HUES6 (cell line): ENCODE measurements around the gene PERCC1.
"Not testable (repeated sequence)": the region's sequence is repeated elsewhere in the genome, so short reads cannot be mapped to it uniquely, and the experiment has no call there.

Source experiments
- H3K27ac ChIP-seq: 2 replicates; pipeline ENCODE4 v1.7.0; 2013; ENCODE audit warnings: low read depth, mild to moderate bottlenecking, low read length, inconsistent platforms
- H3K27me3 ChIP-seq: 2 replicates; pipeline ENCODE4 v1.6.1; 2013; ENCODE audit warnings: low read length; ENCODE audit not compliant: control insufficient read depth, insufficient read depth
- H3K36me3 ChIP-seq: 2 replicates; pipeline ENCODE4 v1.6.1; 2013; ENCODE audit warnings: low read length; ENCODE audit not compliant: control insufficient read depth, insufficient read depth
- H3K4me1 ChIP-seq: 2 replicates; pipeline ENCODE4 v1.6.1; 2013; ENCODE audit warnings: low read length; ENCODE audit not compliant: control insufficient read depth, insufficient read depth
- H3K4me3 ChIP-seq: 2 replicates; pipeline ENCODE4 v1.5.1; 2013; ENCODE audit warnings: low read depth, low read length
- H3K9ac ChIP-seq: one replicate; pipeline ENCODE4 v1.6.1; 2013; ENCODE audit warnings: mild to moderate bottlenecking, low read length
- H3K9me3 ChIP-seq: 2 replicates; pipeline ENCODE4 v1.6.1; 2013; ENCODE audit warnings: low read depth, low read length; ENCODE audit not compliant: control insufficient read depth, insufficient read depth

The PERCC1 gene

DNA sequence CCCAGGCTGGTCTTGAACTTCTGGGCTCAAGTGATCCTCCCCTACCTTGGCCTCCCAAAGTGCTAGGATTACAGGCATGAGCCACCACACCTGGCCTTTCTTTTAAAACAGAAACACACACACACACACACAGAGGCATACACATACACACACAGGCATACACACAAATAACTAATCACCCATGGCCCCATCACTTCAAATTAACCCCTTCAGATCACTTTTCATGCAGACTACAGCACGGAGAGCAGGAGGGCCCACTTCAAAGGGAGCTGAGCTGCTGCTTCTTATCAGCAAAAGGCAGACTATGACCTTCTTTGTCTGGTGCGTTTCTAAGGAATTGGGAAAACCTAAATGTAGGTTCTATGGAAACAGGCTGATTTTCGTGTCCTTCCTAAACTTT lies 42.1 kb downstream of the PERCC1 start:
- Histone ChIP-seq H3K27ac (no peak overlapping the region), H3K4me1 (peaks cover 4% of the 10 kb centered on the region; the same call in 1 of the 2 replicates), H3K9me3 (peaks cover 7% of the 10 kb centered on the region; the same call in 1 of the 2 replicates), H3K9ac (no peak overlapping the region), H3K4me3 (no peak overlapping the region), H3K27me3 (no peaks in the 10 kb centered on the region), H3K36me3 (no peaks in the 10 kb centered on the region)

DNA sequence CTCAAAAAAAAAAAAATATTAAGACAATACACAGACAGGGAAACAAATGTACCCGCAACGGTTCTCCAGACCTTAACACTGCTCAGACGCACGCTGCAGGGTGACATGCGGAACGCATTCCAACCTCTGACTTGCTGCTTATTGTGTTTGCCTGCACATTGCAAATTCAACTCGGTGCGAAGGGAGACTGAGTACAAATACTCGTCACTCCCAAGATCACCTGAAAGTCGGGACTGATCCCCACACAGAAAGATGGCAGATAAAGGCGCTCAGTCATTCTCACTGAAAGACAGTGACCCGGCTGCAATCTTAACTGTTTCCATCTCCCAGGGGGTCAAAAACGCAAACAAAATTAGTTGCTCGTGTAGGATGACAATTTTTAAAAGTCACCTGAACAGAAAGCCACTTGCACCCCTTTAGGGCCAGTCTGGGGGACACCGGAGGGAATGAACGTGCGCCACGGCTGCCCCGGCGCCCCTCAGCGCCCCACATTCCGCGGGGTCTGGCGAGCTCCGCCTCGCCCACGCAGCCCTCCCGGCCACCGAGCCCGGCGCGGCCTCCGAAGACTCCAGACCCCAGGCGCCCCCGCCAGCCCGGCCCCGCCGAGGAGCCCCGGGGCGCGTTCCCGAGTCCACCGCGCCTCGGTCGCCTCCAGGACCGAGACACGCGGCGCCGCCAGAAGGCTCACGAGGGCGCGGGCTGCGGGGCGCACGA lies 43.4 kb downstream of the PERCC1 start:
- H3K36me3 ChIP-seq, result no peaks in the 10 kb centered on the region
- H3K27me3 ChIP-seq, result no peaks in the 10 kb centered on the region
- peaks cover 4% of the 10 kb centered on the region; the same call in 1 of the 2 replicates for H3K4me1 ChIP-seq
- H3K9ac ChIP-seq, result peak overlapping the region; percentile 80
- H3K4me3 ChIP-seq, result peak overlapping the region; percentile 79
- no peak overlapping the region for H3K27ac ChIP-seq
- peaks cover 12% of the 10 kb centered on the region for H3K9me3 ChIP-seq

GRCh38 chr16:1474796-1475551 lies 44.1 kb downstream of the PERCC1 start, which contains the start of gene CLCN7:
Gene CLCN7 (minus strand): TSS chr16:1475028. CDS start chr16:1474974, 54 bp downstream.
- Histone ChIP-seq H3K27ac (peak within 1 kb of the TSS; percentile 88), H3K4me1 (peaks cover 4% of the 10 kb centered on the region; the same call in 1 of the 2 replicates), H3K9ac (peak within 1 kb of the TSS; percentile 80), H3K27me3 (no peaks in the 10 kb centered on the region), H3K36me3 (no peaks in the 10 kb centered on the region), H3K9me3 (peaks cover 12% of the 10 kb centered on the region), H3K4me3 (peak within 1 kb of the TSS; percentile 79)

DNA sequence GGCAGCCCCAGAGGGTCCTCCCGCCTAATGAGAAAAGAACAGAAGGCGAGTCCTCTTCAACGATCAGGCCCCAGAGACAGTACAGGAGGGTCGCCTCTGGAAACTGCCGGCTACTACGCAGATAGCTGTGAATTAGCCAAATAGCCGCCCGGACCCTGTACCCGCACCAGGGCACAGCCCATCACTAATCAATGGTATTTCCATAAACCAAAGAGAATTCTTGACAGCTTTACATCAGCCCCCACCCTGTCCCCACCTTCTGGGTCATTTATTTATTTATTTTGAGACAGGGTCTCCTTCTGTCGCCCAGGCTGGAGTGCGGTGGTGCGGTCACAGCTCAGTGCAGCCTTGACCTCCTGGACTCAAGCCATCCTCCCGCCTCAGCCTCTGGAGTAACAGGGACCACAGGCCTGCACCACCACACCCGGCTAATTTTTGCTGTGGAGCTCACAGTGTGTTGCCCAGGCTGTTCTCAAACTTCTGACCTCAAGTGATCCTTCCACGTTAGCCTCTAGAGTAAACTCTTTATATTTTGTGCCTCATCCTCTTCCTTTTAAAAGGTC lies 44.8 kb downstream of the PERCC1 start:
- peak overlapping the region; percentile 88; the same call in 1 of the 2 replicates for H3K27ac ChIP-seq
- peak overlapping the region; percentile 80 for H3K9ac ChIP-seq
- H3K36me3 ChIP-seq, result no peaks in the 10 kb centered on the region
- H3K27me3 ChIP-seq, result no peaks in the 10 kb centered on the region
- peak overlapping the region; percentile 79 for H3K4me3 ChIP-seq
- H3K9me3 ChIP-seq, result peaks cover 12% of the 10 kb centered on the region
- peaks cover 4% of the 10 kb centered on the region; the same call in 1 of the 2 replicates for H3K4me1 ChIP-seq

GRCh38 chr16:1477033-1477432 lies 46.2 kb downstream of the PERCC1 start:
- H3K9me3 ChIP-seq, result peaks cover 12% of the 10 kb centered on the region
- H3K4me3 ChIP-seq, result no peak overlapping the region
- H3K27ac ChIP-seq, result no peak overlapping the region
- no peaks in the 10 kb centered on the region for H3K36me3 ChIP-seq
- peaks cover 4% of the 10 kb centered on the region; the same call in 1 of the 2 replicates for H3K4me1 ChIP-seq
- H3K9ac ChIP-seq, result no peak overlapping the region
- peaks cover 3% of the 10 kb centered on the region; the same call in 1 of the 2 replicates for H3K27me3 ChIP-seq

DNA sequence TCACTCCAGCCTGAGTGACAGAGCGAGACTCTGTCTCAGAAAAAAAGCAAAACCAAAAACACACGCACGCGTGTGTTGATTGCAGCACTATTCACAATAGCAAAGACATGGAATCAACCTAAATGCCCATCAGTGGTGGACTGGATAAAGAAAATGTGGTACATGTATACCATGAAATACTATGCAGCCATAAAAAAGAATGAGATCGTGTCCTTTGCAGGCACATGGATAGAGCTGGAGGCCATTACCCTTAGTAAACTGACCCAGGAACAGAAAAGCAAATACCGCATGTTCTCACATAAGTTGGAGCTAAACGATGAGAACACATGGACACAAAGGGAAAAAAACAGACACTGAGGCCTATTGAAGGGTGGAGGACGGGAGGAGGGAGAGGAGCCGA lies 48.1 kb downstream of the PERCC1 start:
- Histone ChIP-seq H3K9me3 (peaks cover 12% of the 10 kb centered on the region), H3K27me3 (peaks cover 15% of the 10 kb centered on the region; the same call in 1 of the 2 replicates)
- H3K4me1 ChIP-seq, H3K9ac ChIP-seq, H3K36me3 ChIP-seq, H3K4me3 ChIP-seq, H3K27ac ChIP-seq: not testable (repeated sequence)

DNA sequence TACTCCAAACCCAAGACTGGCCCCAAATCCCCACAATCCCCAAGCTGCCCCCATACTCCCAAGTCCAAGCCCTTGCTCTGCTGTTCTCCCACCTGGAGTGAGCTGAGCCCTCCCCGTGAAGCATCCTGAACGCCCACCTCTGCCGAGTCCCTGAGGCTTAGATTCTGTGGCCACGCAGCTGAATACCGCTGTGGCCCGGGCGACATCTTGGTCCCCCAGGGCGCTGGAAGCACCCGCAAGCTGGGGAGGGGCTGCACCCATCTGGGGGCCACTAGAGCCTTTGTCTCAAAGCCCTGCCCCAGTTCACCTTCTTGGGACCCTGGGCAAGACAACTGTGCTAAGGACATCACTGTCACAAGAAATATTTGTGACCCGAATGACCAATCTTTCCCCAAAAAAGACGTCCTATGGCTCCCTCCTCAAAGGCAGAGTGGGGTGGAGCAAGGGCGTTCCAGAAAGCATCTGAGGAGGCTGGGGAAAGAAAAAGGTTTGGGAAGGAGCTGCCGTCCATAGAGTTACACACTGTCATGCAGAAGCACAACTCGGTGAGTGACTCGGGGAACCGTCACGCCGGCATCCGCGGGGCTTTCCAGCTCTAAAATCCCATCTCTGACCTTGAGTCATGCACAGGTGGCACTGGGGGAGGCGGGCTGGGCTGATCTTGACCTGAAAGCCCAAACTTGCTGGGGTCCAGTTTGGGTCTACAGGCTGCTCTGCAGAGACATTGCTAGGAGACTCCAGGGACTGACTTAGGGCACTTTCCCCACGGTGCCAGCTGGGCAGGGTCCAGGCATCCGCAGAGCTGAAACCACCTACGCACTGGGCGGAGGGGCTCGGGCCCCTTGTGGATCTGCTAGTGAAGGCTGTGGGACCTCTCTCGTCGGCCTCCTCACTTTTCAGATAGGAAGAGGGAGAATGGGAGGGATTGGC lies 51.3 kb downstream of the PERCC1 start:
- H3K9me3 ChIP-seq, result peaks cover 10% of the 10 kb centered on the region
- H3K4me3 ChIP-seq, result no peak overlapping the region
- H3K9ac ChIP-seq, result no peak overlapping the region
- no peaks in the 10 kb centered on the region for H3K4me1 ChIP-seq
- no peaks in the 10 kb centered on the region for H3K36me3 ChIP-seq
- H3K27ac ChIP-seq, result no peak overlapping the region
- H3K27me3 ChIP-seq, result peaks cover 18% of the 10 kb centered on the region; the same call in 1 of the 2 replicates
